ENCODE results near the gene LMX1A. TPM values are rescaled to one million over a fixed set of nuclear protein-coding genes. Genes with fewer than 3 reads are reported as not detected.

LMX1A gene
- total RNA-seq, 1 donor from 2014 or later = not detected

GRCh38 chr1:165296205-165296604, 60.3 kb downstream of the LMX1A start:
- Mint-ChIP-seq H3K9me3 (ENCODE audit: unreplicated experiment) (no peaks in the 10 kb centered on the region), H3K27ac (ENCODE audit: unreplicated experiment) (no peak overlapping the region), H3K4me3 (ENCODE audit: unreplicated experiment) (no peak overlapping the region), H3K27me3 (ENCODE audit: unreplicated experiment) (no peaks in the 10 kb centered on the region), H3K4me1 (ENCODE audit: unreplicated experiment) (no peaks in the 10 kb centered on the region), H3K36me3 (ENCODE audit: unreplicated experiment) (no peaks in the 10 kb centered on the region)
- no peak for TF ChIP-seq CTCF (IDR thresholded peaks at IDR 0.05)
- DNase-seq (ENCODE audit: extremely low spot score, unreplicated experiment) = no peak

GRCh38 chr1:165290148-165290547, 66.4 kb downstream of the LMX1A start:
- Mint-ChIP-seq H3K9me3 (ENCODE audit: unreplicated experiment) (peaks cover 3% of the 10 kb centered on the region), H3K4me3 (ENCODE audit: unreplicated experiment) (no peak overlapping the region), H3K4me1 (ENCODE audit: unreplicated experiment) (no peaks in the 10 kb centered on the region), H3K27ac (ENCODE audit: unreplicated experiment) (no peak overlapping the region), H3K36me3 (ENCODE audit: unreplicated experiment) (no peaks in the 10 kb centered on the region), H3K27me3 (ENCODE audit: unreplicated experiment) (peaks cover 4% of the 10 kb centered on the region)
- no peak for TF ChIP-seq CTCF (IDR thresholded peaks at IDR 0.05)
- DNase-seq (ENCODE audit: extremely low spot score, unreplicated experiment) = no peak

- H3K27me3 Mint-ChIP-seq (ENCODE audit: unreplicated experiment) = peaks cover 4% of the 10 kb centered on the region
Measured at GRCh38 chr1:165289556-165289955, 67.0 kb downstream of the LMX1A start.

GRCh38 chr1:165288350-165289120, 68.0 kb downstream of the LMX1A start:
- TF ChIP-seq CTCF (IDR thresholded peaks at IDR 0.05) = no peak
- no peak overlapping the region for H3K27ac Mint-ChIP-seq (ENCODE audit: unreplicated experiment)
- peaks cover 4% of the 10 kb centered on the region for H3K27me3 Mint-ChIP-seq (ENCODE audit: unreplicated experiment)
- H3K4me3 Mint-ChIP-seq (ENCODE audit: unreplicated experiment) = no peak overlapping the region
- peaks cover 3% of the 10 kb centered on the region for H3K9me3 Mint-ChIP-seq (ENCODE audit: unreplicated experiment)
- H3K36me3 Mint-ChIP-seq (ENCODE audit: unreplicated experiment) = no peaks in the 10 kb centered on the region
- DNase-seq (ENCODE audit: extremely low spot score, unreplicated experiment) = no peak
- H3K4me1 Mint-ChIP-seq (ENCODE audit: unreplicated experiment) = no peaks in the 10 kb centered on the region

More at GRCh38 chr1:165289556-165289955, 67.0 kb downstream of the LMX1A start:
- H3K4me1 Mint-ChIP-seq (ENCODE audit: unreplicated experiment) = no peaks in the 10 kb centered on the region
- no peak for TF ChIP-seq CTCF (IDR thresholded peaks at IDR 0.05)
- H3K4me3 Mint-ChIP-seq (ENCODE audit: unreplicated experiment) = no peak overlapping the region
- no peak overlapping the region for H3K27ac Mint-ChIP-seq (ENCODE audit: unreplicated experiment)
- H3K9me3 Mint-ChIP-seq (ENCODE audit: unreplicated experiment) = peaks cover 3% of the 10 kb centered on the region
- H3K36me3 Mint-ChIP-seq (ENCODE audit: unreplicated experiment) = no peaks in the 10 kb centered on the region
- no peak for DNase-seq (ENCODE audit: extremely low spot score, unreplicated experiment)

DNA sequence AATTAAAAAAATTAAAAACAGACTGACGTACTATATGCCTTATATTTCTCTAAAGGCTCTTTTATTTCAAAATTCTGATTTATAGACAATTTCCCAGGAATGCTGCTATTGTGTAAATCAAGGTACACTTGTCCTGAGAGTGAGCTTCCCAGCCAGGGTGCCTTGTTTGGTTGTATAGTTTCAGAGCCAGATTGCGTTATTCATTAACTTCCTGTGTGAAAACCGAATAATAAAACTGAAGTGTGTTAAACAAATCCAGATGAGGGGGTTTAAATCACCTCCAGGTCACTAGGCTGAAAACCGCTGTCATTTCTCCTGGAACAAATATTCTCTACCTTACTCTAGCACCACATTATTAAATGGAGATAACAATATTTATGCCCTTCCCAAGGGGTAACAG, 68.7 kb downstream of the LMX1A start:
- no peaks in the 10 kb centered on the region for H3K36me3 Mint-ChIP-seq (ENCODE audit: unreplicated experiment)
- no peak for DNase-seq (ENCODE audit: extremely low spot score, unreplicated experiment)
- H3K9me3 Mint-ChIP-seq (ENCODE audit: unreplicated experiment) = peaks cover 3% of the 10 kb centered on the region
- no peak overlapping the region for H3K27ac Mint-ChIP-seq (ENCODE audit: unreplicated experiment)
- H3K27me3 Mint-ChIP-seq (ENCODE audit: unreplicated experiment) = peaks cover 4% of the 10 kb centered on the region
- no peak overlapping the region for H3K4me3 Mint-ChIP-seq (ENCODE audit: unreplicated experiment)
- no peaks in the 10 kb centered on the region for H3K4me1 Mint-ChIP-seq (ENCODE audit: unreplicated experiment)
- TF ChIP-seq CTCF (IDR thresholded peaks at IDR 0.05) = no peak

Data from osteocyte (in vitro differentiated cells).